Ovary (tissue), 9 donors: Measurements from ENCODE around the gene AUTS2. TPM values are rescaled to one million over a fixed set of nuclear protein-coding genes. Genes with fewer than 3 reads are reported as not detected.

Source experiments
- DNase-seq, 5 donors: peaks; one replicate each; pipeline ENCODE4 v3.0.0-alpha.2; 2019 to 2020
- H3K27ac ChIP-seq, 2 donors: fragments of 200-600 bp; one replicate each; pipeline versions ENCODE4 v1.5.1 to v1.8.0; 2019 to 2022
- H3K27me3 ChIP-seq: fragments of 200-600 bp; one replicate; pipeline ENCODE4 v1.8.0; 2022
- H3K36me3 ChIP-seq: fragments of 200-600 bp; sonication (generic); one replicate; pipeline ENCODE4 v1.5.1; 2019
- H3K4me1 ChIP-seq: one replicate; pipeline ENCODE4 v1.8.1; 2013; ENCODE audit warnings: mild to moderate bottlenecking, moderate library complexity; ENCODE audit not compliant: insufficient read depth
- H3K4me3 ChIP-seq: fragments of 200-600 bp; sonication (generic); one replicate; pipeline ENCODE4 v1.5.1; 2017
- H3K9me3 ChIP-seq, 2 donors: fragments of 200-600 bp in 1 of 2; sonication (generic) in 1 of 2; one replicate each; pipeline versions ENCODE4 v1.5.1 to v1.8.1; 2013 to 2019; ENCODE audit warnings: mild to moderate bottlenecking in 1 of 2, moderate library complexity in 1 of 2
- CTCF ChIP-seq, 3 donors: fragments of 450-650 bp in 2 of 3; fragments of 200-600 bp in 1 of 3; IDR thresholded peaks; one replicate each; pipeline versions ENCODE4 v1.5.1 to v1.8.0; 2016 to 2022; ENCODE audit warnings: antibody characterized with exemption in 3 of 3, mild to moderate bottlenecking in 1 of 3
- EP300 ChIP-seq: sonication (generic); formaldehyde crosslinking; IDR thresholded peaks from one replicate; pipeline ENCODE4 v1.6.1; 2017; ENCODE audit warnings: antibody characterized with exemption
- POLR2A ChIP-seq: fragments of 450-650 bp; IDR thresholded peaks from one replicate; pipeline ENCODE4 v1.6.1; 2017; ENCODE audit warnings: antibody characterized with exemption, mild to moderate bottlenecking, moderate library complexity
- WGBS, 3 donors: extraction: QIAGEN DNeasy Blood & Tissue Kit in 1 of 3; methylation state at CpG; one replicate each; pipeline versions ENCODE4 v1.1.5 to v1.1.7; 2013 to 2017; 5-methylcytosine and 5-hydroxymethylcytosine counted together
- intact Hi-C, 4 donors: fragments of 100-400 bp; cut with DNase I; formaldehyde crosslinking; loops; one replicate each; pipeline versions ENCODE4 v1.11.0 to v1.15.1; 2022 to 2023
- polyA plus RNA-seq, 2 donors: library from polyadenylated mRNA; stranded (reverse); fragments of 200-250 nt in 1 of 2; fragments of 350-450 nt in 1 of 2; fragmentation: Illumina TruSeq in 1 of 2; extraction: RNeasy Lipid Tissue Mini Kit (QIAGEN cat#74804) in 1 of 2; gene quantifications; one replicate each; pipeline ENCODE4 v1.2.3, GENCODE V29; 2013 to 2014
- total RNA-seq, 7 donors: library from RNA; depleted of rRNA in 2 of 7; stranded (reverse); fragments of >200 nt in 2 of 7; fragmentation: NEBNext Ultra II Directional in 3 of 7; extraction: Animal tissue kit (Norgen Biotek cat#: 25700) in 3 of 7; gene quantifications; one replicate each; pipeline versions ENCODE4 v1.1.0 to v1.2.4, GENCODE V29; 2016 to 2023
- donor health status: DM: no; HTN: no; CAD: no; lungs with moderate emphysema.
- donor health status: DM: no; HTN: no; CAD: no.
- donor health status: Bipolar disorder and iron deficiency.
- donor health status: DM: yes; HTN: yes; CAD: no.
- donor health status: DM: no; HTN: no; CAD: no.
- donor health status: DM: yes; HTN: yes; CAD: no.

AUTS2 gene
- total and polyA plus RNA-seq, 9 donors = 18.3 to 60.9 (median 44.9) TPM

GRCh38 chr7:69939317-69939716 is 341.0 kb downstream of the AUTS2 start:
- Histone ChIP-seq H3K27ac (no peak overlapping the region), H3K9me3 (no peaks in the 10 kb centered on the region), H3K4me3 (no peak overlapping the region), H3K36me3 (no peaks in the 10 kb centered on the region), H3K4me1 (no peaks in the 10 kb centered on the region), H3K27me3 (no peaks in the 10 kb centered on the region)
- no peak for DNase-seq
- intact Hi-C loops = no loop called here
- 77 to 89% (median 89%) methylated on average over 1 of the region's 1 CpG for WGBS, 3 donors
- no peak for TF ChIP-seq EP300
- no peak for TF ChIP-seq CTCF (IDR thresholded peaks at IDR 0.05)
- no peak for TF ChIP-seq POLR2A

- intact Hi-C loops = no loop called here
- Histone ChIP-seq H3K27ac (no peak overlapping the region), H3K4me1 (no peaks in the 10 kb centered on the region), H3K4me3 (no peak overlapping the region), H3K36me3 (no peaks in the 10 kb centered on the region), H3K27me3 (no peaks in the 10 kb centered on the region), H3K9me3 (no peaks in the 10 kb centered on the region)
- WGBS, 3 donors = 91 to 93% (median 92%) methylated on average over 7 of the region's 7 CpGs
- TF ChIP-seq EP300 = no peak
- TF ChIP-seq CTCF (IDR thresholded peaks at IDR 0.05) = no peak
- no peak for TF ChIP-seq POLR2A
- DNase-seq = no peak
Measured at GRCh38 chr7:69941077-69941651, 342.9 kb downstream of the AUTS2 start.

GRCh38 chr7:69942573-69942972 is 344.3 kb downstream of the AUTS2 start:
- no peaks in the 10 kb centered on the region for H3K36me3 ChIP-seq
- no peak overlapping the region for H3K4me3 ChIP-seq
- no peak overlapping the region for H3K27ac ChIP-seq
- TF ChIP-seq CTCF (IDR thresholded peaks at IDR 0.05) (no peak), EP300 (no peak), POLR2A (no peak)
- intact Hi-C loops = no loop called here
- H3K9me3 ChIP-seq = no peaks in the 10 kb centered on the region
- WGBS, 3 donors = 100% methylated on average over 1 of the region's 1 CpG
- H3K4me1 ChIP-seq = no peaks in the 10 kb centered on the region
- DNase-seq = no peak
- H3K27me3 ChIP-seq = no peaks in the 10 kb centered on the region

GRCh38 chr7:69946901-69947300 is 348.6 kb downstream of the AUTS2 start:
- TF ChIP-seq EP300 (no peak), CTCF (IDR thresholded peaks at IDR 0.05) (no peak), POLR2A (no peak)
- H3K36me3 ChIP-seq = no peaks in the 10 kb centered on the region
- no peaks in the 10 kb centered on the region for H3K27me3 ChIP-seq
- H3K4me1 ChIP-seq = no peaks in the 10 kb centered on the region
- 94 to 98% (median 95%) methylated on average over 5 of the region's 5 CpGs for WGBS, 3 donors
- no peak for DNase-seq
- no peak overlapping the region for H3K4me3 ChIP-seq
- H3K27ac ChIP-seq = no peak overlapping the region
- intact Hi-C loops = no loop called here
- H3K9me3 ChIP-seq = no peaks in the 10 kb centered on the region
